Activated CD8-positive, alpha-beta memory T cell treated with anti-CD3 and anti-CD28 coated beads for 24 hours (primary cell): Measurements from ENCODE around the gene ZNF536.
"Not testable (repeated sequence)": the region's sequence is repeated elsewhere in the genome, so short reads cannot be mapped to it uniquely, and the experiment has no call there.

Experiments
- DNase-seq: peaks from one replicate; pipeline ENCODE4 v3.0.0-alpha.2; 2020

The ZNF536 gene

GRCh38 chr19:30420881-30421280 is 48.7 kb downstream of the ZNF536 start:
- DNase-seq, result no peak

GRCh38 chr19:30421571-30421970 is 49.4 kb downstream of the ZNF536 start:
- DNase-seq, result no peak

- DNase-seq, result no peak
Observed at GRCh38 chr19:30423481-30423880, 51.3 kb downstream of the ZNF536 start.

- DNase-seq, result no peak
Observed at GRCh38 chr19:30425885-30426838, 54.0 kb downstream of the ZNF536 start.

GRCh38 chr19:30426864-30427263 is 54.7 kb downstream of the ZNF536 start:
- no peak for DNase-seq

- no peak for DNase-seq
Observed at GRCh38 chr19:30428092-30428680, 56.0 kb downstream of the ZNF536 start.

GRCh38 chr19:30428844-30429243 is 56.7 kb downstream of the ZNF536 start:
- DNase-seq, result no peak

- no peak for DNase-seq
Observed at GRCh38 chr19:30430206-30430734, 58.1 kb downstream of the ZNF536 start.

GRCh38 chr19:30431591-30431990 is 59.4 kb downstream of the ZNF536 start:
- no peak for DNase-seq

- no peak for DNase-seq
Observed at GRCh38 chr19:30434797-30435594, 62.8 kb downstream of the ZNF536 start.

- DNase-seq, result no peak
Observed at GRCh38 chr19:30437869-30438268, 65.7 kb downstream of the ZNF536 start.

GRCh38 chr19:30439310-30439709 is 67.1 kb downstream of the ZNF536 start:
- DNase-seq, result no peak

GRCh38 chr19:30441011-30441410 is 68.8 kb downstream of the ZNF536 start:
- no peak for DNase-seq

- no peak for DNase-seq
Observed at GRCh38 chr19:30442674-30443073, 70.5 kb downstream of the ZNF536 start.

- no peak for DNase-seq
Observed at GRCh38 chr19:30443531-30444252, 71.5 kb downstream of the ZNF536 start.

- DNase-seq, result no peak
Observed at GRCh38 chr19:30444253-30444671, 72.1 kb downstream of the ZNF536 start.

- no peak for DNase-seq
Observed at GRCh38 chr19:30444686-30445232, 72.6 kb downstream of the ZNF536 start.

GRCh38 chr19:30445385-30445784 is 73.2 kb downstream of the ZNF536 start:
- no peak for DNase-seq

- DNase-seq, result not testable (repeated sequence)
Observed at GRCh38 chr19:30446120-30446519, 73.9 kb downstream of the ZNF536 start.

GRCh38 chr19:30446850-30447552 is 74.8 kb downstream of the ZNF536 start:
- no peak for DNase-seq

GRCh38 chr19:30447553-30447870 is 75.3 kb downstream of the ZNF536 start:
- DNase-seq, result no peak
